Muscle of arm (tissue), 12 donors: ENCODE results near the gene GRPR. TPM values are rescaled to one million over a fixed set of nuclear protein-coding genes. Genes with fewer than 3 reads are reported as not detected.
"Not testable (repeated sequence)": the region's sequence is repeated elsewhere in the genome, so short reads cannot be mapped to it uniquely, and the experiment has no call there.

Experiments used
- DNase-seq: peaks from one replicate; pipeline ENCODE4 v3.0.0-alpha.2; 2013
- polyA plus RNA-seq, 12 donors: library from polyadenylated mRNA; unstranded; fragments of 120-200 nt; gene quantifications; one replicate each; pipeline ENCODE4 v1.2.1, GENCODE V29; 2013; ENCODE audit not compliant: insufficient read length in 12 of 12

Gene GRPR
- polyA plus RNA-seq, 12 donors = 0.17 to 1.4 (median 0.67) TPM; not detected in 2

GRCh38 chrX:16177260-16177659 lies 53.9 kb downstream of the GRPR start:
- DNase-seq = no peak

- not testable (repeated sequence) for DNase-seq
Measured at GRCh38 chrX:16183843-16184242, 60.5 kb downstream of the GRPR start.

GRCh38 chrX:16185725-16186136 lies 62.4 kb downstream of the GRPR start:
- DNase-seq = no peak

GRCh38 chrX:16186380-16187007 lies 63.1 kb downstream of the GRPR start:
- no peak for DNase-seq

- DNase-seq = no peak
Measured at GRCh38 chrX:16187024-16187760, 63.8 kb downstream of the GRPR start.

- DNase-seq = no peak
Measured at GRCh38 chrX:16188687-16189086, 65.3 kb downstream of the GRPR start.

- no peak for DNase-seq
Measured at GRCh38 chrX:16191605-16192004, 68.2 kb downstream of the GRPR start.

- DNase-seq = no peak
Measured at GRCh38 chrX:16196829-16197228, 73.5 kb downstream of the GRPR start.

GRCh38 chrX:16199343-16199742 lies 76.0 kb downstream of the GRPR start:
- no peak for DNase-seq

GRCh38 chrX:16202943-16203342 lies 79.6 kb downstream of the GRPR start:
- DNase-seq = no peak

Other genes with a start within 250 kb of the GRPR start
- under 1 TPM in 6 of 12 donors, not detected in 6; 0.12 to 0.41 (median 0.13) TPM for gene MAGEB17, start 43.9 kb downstream of the GRPR start, polyA plus RNA-seq